Activated CD4-positive, alpha-beta T cell treated with anti-CD3 and anti-CD28 coated beads, Interleukin-2, amount 10 ng/mL, durations not matched to agents 7 days and 5 days (primary cell): Measurements from ENCODE around the gene TNFRSF18. TPM values are rescaled to one million over a fixed set of nuclear protein-coding genes. Genes with fewer than 3 reads are reported as not detected.
A peak's percentile ranks its signal among the peaks of the same experiment; 100 is the strongest.

Source experiments
- CTCF ChIA-PET: fragments of 350-600 bp; sonication (Branson Sonifier 250); formaldehyde crosslinking; loops from one replicate; lab custom pipeline; 2021; ENCODE audit warnings: antibody characterized with exemption; lab: Charles Lee
- POLR2A ChIA-PET: fragments of 350-600 bp; sonication (Branson Sonifier 250); formaldehyde crosslinking; loops from one replicate; lab custom pipeline; 2021; ENCODE audit warnings: antibody characterized with exemption; lab: Charles Lee
- DNase-seq: peaks from one replicate; pipeline ENCODE4 v3.0.0-alpha.2; 2020
- H3K27ac Mint-ChIP-seq: one replicate; pipeline ENCODE4 v1.8.0; 2021; ENCODE audit warnings: mild to moderate bottlenecking, moderate library complexity, mixed read lengths
- H3K27me3 Mint-ChIP-seq: one replicate; pipeline ENCODE4 v1.8.0; 2021; ENCODE audit warnings: mixed read lengths
- H3K36me3 Mint-ChIP-seq: one replicate; pipeline ENCODE4 v1.8.0; 2021; ENCODE audit warnings: low read depth, mixed read lengths
- H3K4me1 Mint-ChIP-seq: one replicate; pipeline ENCODE4 v1.8.0; 2021; ENCODE audit warnings: mixed read lengths
- H3K4me3 Mint-ChIP-seq: one replicate; pipeline ENCODE4 v1.8.0; 2021; ENCODE audit warnings: mild to moderate bottlenecking, moderate library complexity, mixed read lengths
- H3K9me3 Mint-ChIP-seq: one replicate; pipeline ENCODE4 v1.8.0; 2021; ENCODE audit warnings: mixed read lengths
- total RNA-seq, 2 experiments: library from RNA; stranded (reverse); gene quantifications; one replicate each; pipeline ENCODE4 v1.2.3, GENCODE V29; 2021

TNFRSF18 gene
- total RNA-seq, 2 experiments from 2014 or later: 26.0 to 33.9 TPM

DNA sequence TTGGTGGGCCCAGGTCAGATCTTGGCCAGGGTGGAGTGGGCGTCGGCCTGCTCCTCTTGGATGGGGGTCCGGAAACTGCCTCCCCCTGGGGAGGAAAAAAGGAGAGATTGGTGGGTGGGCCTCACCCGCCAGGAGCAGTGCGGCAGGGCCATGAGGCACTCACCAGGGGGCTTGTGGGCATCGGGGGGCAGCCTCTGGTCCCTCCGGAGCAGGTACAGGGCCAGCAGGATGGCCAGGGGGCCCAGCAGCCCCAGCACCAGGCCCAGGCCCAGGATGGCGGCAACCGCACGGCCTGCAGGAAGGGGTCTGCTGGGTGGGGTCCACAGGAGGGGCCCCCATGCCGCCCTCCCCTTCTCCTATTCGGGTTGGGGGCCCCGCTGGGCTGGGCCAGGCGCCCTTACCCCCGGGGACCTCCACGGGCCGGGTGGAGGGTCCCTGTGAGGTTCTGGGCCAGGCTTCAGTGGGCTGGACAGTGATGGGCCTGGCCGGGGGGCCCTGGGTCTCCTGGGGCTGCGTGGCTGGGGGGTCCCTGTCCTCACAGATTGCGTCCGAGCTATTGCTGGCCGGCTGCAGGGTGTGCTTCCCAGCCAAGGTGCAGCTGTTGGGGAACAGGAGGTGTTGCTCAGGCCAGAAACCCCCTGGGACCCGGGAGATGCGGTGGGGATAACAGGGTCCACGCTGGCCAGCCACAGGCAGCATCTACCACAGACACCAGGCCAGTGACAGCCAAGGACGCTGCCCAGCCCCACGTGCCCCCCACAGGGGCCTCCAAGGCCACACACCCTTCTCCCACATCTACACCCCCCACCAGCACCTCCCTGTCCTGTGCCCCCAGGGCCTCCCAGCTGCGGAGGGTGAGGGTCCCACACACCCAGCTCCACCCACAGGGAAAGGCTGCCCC is 5.4 kb upstream of the TNFRSF18 start:
- H3K27me3 Mint-ChIP-seq: no peaks in the 10 kb centered on the region
- peaks cover 4% of the 10 kb centered on the region for H3K36me3 Mint-ChIP-seq
- peaks cover 40% of the 10 kb centered on the region for H3K4me1 Mint-ChIP-seq
- POLR2A ChIA-PET: no interaction called here
- H3K27ac Mint-ChIP-seq: peak overlapping the region; percentile 64
- H3K9me3 Mint-ChIP-seq: no peaks in the 10 kb centered on the region
- peak overlapping the region; percentile 25 for H3K4me3 Mint-ChIP-seq
- CTCF ChIA-PET: interaction anchor here (1.0 kb wide), 1 partner anchor 148 kb away, joined by 3 read pairs; no protein-coding TSS in a partner anchor
- no peak for DNase-seq

- Mint-ChIP-seq H3K36me3 (no peaks in the 10 kb centered on the region), H3K4me3 (no peak overlapping the region), H3K9me3 (no peaks in the 10 kb centered on the region), H3K27me3 (no peaks in the 10 kb centered on the region), H3K4me1 (peaks cover 38% of the 10 kb centered on the region), H3K27ac (peak overlapping the region; percentile 73)
- no peak for DNase-seq
- ChIA-PET CTCF (interaction anchor here (1.2 to 1.4 kb wide), 3 partner anchors 8 to 178 kb away, joined by 3 to 4 read pairs (median 3); no protein-coding TSS in a partner anchor), POLR2A (no interaction called here)
Measured at GRCh38 chr1:1210726-1211540, 4.5 kb upstream of the TNFRSF18 start.

- Mint-ChIP-seq H3K4me3 (peak overlapping the region; percentile 62), H3K9me3 (no peaks in the 10 kb centered on the region), H3K36me3 (no peaks in the 10 kb centered on the region), H3K27ac (peak overlapping the region; percentile 93), H3K4me1 (peaks cover 26% of the 10 kb centered on the region), H3K27me3 (no peaks in the 10 kb centered on the region)
- POLR2A ChIA-PET: no interaction called here
- no peak for DNase-seq
- CTCF ChIA-PET: interaction anchor here (0.6 to 1.5 kb wide), 2 partner anchors 9 to 87 kb away, joined by 3 to 4 read pairs; no protein-coding TSS in a partner anchor
Measured at GRCh38 chr1:1208713-1209433, 2.5 kb upstream of the TNFRSF18 start.

DNA sequence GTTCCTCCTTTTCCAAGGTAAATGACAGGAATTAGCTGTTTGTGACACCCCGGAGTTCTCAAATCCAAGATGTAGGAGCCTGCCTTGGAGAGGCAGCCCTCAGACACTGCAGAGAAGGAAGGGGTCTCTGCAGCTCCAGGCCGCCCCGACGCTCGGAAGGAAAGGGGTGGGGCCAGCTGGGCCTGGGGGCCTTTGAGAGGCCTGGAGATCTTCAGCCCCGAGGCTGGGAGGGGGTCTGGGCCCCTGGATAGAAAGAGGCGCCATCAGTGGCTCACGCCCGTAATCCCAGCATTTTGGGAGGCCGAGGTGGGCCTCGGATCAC is 1.1 kb upstream of the TNFRSF18 start:
- no peaks in the 10 kb centered on the region for H3K27me3 Mint-ChIP-seq

GRCh38 chr1:1206966-1207531 is 657 bp upstream of the TNFRSF18 start:
- Mint-ChIP-seq H3K4me3 (peak overlapping the region; percentile 60), H3K9me3 (no peaks in the 10 kb centered on the region), H3K36me3 (no peaks in the 10 kb centered on the region), H3K4me1 (peaks cover 22% of the 10 kb centered on the region), H3K27ac (peak overlapping the region; percentile 72), H3K27me3 (no peaks in the 10 kb centered on the region)
- ChIA-PET POLR2A (no interaction called here), CTCF (interaction anchor here (1.6 kb wide), 1 partner anchor 13 kb away, joined by 3 read pairs; no protein-coding TSS in a partner anchor)
- no peak for DNase-seq

More for the DNA sequence above, 1.1 kb upstream of the TNFRSF18 start:
- POLR2A ChIA-PET: no interaction called here
- H3K4me3 Mint-ChIP-seq: no peak overlapping the region
- CTCF ChIA-PET: interaction anchor here (1.6 kb wide), 1 partner anchor 13 kb away, joined by 3 read pairs; no protein-coding TSS in a partner anchor
- H3K4me1 Mint-ChIP-seq: peaks cover 24% of the 10 kb centered on the region
- H3K36me3 Mint-ChIP-seq: no peaks in the 10 kb centered on the region
- H3K27ac Mint-ChIP-seq: peak overlapping the region; percentile 93
- no peaks in the 10 kb centered on the region for H3K9me3 Mint-ChIP-seq
- DNase-seq: no peak

DNA sequence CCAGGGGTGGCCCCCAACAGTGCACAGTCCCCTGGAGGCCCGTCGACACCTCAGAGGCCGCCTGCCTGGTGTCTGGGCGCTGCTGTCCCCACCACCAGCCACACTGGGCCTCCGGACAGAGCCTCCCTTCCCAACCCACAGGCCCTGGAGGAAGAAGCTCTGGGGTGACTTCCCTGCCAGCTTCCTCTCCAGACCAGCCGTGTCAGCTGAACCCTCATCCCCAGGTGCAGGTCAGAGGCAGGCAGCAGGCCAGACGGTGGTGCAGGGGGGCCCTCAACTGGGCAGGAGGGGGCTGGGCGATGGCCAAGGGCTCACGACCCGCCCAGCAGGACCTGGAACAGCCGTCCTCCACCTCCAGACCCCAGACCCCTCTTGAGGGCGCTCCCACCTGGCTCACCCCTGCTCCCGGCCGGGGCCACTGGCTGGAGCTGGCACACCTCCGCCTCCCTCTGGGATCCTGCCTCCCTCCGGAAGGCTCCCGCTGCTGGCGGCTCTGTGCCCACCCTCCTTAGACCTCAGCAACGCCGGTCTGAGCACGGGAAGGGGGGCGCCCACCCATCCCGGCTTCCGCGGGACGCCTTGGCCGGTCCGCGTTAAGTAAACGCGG is 520 bp downstream of the TNFRSF18 start:
- Mint-ChIP-seq H3K4me3 (peak overlapping the region; percentile 60), H3K27ac (no peak overlapping the region), H3K9me3 (no peaks in the 10 kb centered on the region), H3K36me3 (no peaks in the 10 kb centered on the region), H3K27me3 (no peaks in the 10 kb centered on the region), H3K4me1 (peaks cover 19% of the 10 kb centered on the region)
- ChIA-PET CTCF (interaction anchor here (0.6 to 1.8 kb wide), 5 partner anchors 9 to 83 kb away, joined by 3 to 6 read pairs (median 5); no protein-coding TSS in a partner anchor), POLR2A (no interaction called here)
- no peak for DNase-seq

DNA sequence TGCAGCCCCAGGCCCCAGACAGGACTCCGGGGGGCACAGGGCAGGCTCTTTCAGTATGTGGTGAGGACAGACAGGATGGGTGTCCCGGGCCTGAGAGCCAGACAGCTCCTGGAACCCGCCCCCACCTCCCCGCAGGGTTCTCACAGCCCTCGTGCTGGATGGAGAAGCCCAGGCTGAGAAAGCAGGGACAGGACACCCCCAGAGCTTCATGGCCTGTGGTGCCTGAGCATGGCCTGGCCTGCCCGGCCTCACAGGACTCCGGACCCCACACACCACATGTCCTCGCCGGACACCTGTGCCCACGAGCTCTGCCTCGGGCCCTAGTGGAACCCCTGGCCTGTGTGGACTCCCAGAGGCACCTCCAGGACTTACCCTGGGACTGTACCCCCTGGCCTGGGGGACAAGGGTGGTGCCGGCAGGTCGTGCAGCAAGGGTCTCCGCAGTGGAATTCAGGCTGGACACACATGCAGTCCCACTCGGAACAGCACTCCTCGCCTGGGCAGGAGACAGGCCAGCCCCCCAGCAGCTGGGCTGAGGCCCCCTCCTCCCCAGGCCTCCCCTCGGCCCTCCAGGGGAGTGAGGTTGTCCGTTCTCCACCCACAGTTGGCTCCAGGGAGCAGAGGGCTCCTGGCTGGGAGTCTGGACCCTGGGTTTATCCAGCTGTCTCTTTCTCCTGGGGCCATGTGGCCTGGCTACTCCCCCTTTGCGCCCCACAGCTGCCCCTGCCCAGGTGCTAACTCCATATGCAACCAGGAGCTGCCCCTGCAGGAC is 1.2 kb downstream of the TNFRSF18 start:
- Mint-ChIP-seq H3K27ac (no peak overlapping the region), H3K4me3 (peak overlapping the region; percentile 54), H3K36me3 (no peaks in the 10 kb centered on the region), H3K9me3 (no peaks in the 10 kb centered on the region), H3K27me3 (no peaks in the 10 kb centered on the region), H3K4me1 (peaks cover 23% of the 10 kb centered on the region)
- DNase-seq: no peak
- ChIA-PET POLR2A (no interaction called here), CTCF (interaction anchor here (1.0 to 1.8 kb wide), 5 partner anchors 9 to 141 kb away, joined by 3 to 6 read pairs (median 5); no protein-coding TSS in a partner anchor)

GRCh38 chr1:1204425-1204920 is 1.9 kb downstream of the TNFRSF18 start:
- ChIA-PET CTCF (interaction anchor here (0.9 to 1.8 kb wide), 4 partner anchors 8 to 140 kb away, joined by 3 to 6 read pairs (median 4); no protein-coding TSS in a partner anchor), POLR2A (no interaction called here)
- Mint-ChIP-seq H3K36me3 (no peaks in the 10 kb centered on the region), H3K9me3 (no peaks in the 10 kb centered on the region), H3K27me3 (no peaks in the 10 kb centered on the region), H3K27ac (no peak overlapping the region), H3K4me3 (no peak overlapping the region), H3K4me1 (peaks cover 25% of the 10 kb centered on the region)
- no peak for DNase-seq

DNA sequence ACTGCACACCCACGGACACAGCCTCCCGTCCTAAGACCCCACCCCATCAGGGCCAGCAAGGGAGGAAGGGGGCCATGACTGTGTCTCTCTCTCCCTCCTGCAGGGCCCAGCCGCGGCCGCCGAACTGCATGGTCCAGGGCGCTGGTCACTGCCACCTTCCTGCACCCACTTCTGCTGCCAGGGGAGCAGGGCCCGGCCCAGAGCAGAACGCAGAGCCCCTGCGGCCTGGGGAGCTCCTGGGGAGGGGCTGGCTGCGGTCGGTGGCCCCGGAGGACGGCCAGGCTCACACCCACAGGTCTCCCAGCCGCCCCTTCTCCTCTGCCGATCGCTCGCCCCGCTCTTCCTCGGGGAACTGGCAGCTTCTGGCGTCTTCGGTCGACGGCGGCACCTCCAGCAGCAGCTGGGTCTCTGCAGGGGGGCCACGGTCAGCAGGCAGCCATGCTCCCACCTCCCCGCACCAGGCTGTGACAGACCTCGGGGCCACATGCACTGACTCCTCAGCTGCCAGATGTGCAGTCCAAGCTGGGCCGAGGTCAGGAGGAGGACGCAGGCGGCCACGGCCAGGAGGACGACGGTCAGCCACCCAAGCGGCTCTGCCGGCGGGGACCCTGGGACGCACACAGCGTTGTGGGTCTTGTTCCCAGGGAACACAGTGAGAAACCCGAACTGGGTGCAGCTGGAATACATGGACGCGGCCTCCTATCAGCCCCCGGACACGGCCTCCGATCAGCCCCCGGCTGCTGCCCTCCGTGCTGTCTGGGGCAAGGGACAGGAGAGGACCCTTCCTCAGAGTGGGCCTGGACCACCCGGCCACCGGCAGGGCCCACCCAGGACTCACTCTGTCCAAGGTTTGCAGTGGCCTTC is 2.6 kb downstream of the TNFRSF18 start:
- Mint-ChIP-seq H3K27me3 (no peaks in the 10 kb centered on the region), H3K36me3 (no peaks in the 10 kb centered on the region), H3K9me3 (no peaks in the 10 kb centered on the region), H3K4me1 (peaks cover 22% of the 10 kb centered on the region), H3K27ac (no peak overlapping the region), H3K4me3 (no peak overlapping the region)
- DNase-seq: no peak
- ChIA-PET POLR2A (no interaction called here), CTCF (interaction anchor here (0.9 to 1.0 kb wide), 2 partner anchors 81 to 140 kb away, joined by 3 read pairs; no protein-coding TSS in a partner anchor)

DNA sequence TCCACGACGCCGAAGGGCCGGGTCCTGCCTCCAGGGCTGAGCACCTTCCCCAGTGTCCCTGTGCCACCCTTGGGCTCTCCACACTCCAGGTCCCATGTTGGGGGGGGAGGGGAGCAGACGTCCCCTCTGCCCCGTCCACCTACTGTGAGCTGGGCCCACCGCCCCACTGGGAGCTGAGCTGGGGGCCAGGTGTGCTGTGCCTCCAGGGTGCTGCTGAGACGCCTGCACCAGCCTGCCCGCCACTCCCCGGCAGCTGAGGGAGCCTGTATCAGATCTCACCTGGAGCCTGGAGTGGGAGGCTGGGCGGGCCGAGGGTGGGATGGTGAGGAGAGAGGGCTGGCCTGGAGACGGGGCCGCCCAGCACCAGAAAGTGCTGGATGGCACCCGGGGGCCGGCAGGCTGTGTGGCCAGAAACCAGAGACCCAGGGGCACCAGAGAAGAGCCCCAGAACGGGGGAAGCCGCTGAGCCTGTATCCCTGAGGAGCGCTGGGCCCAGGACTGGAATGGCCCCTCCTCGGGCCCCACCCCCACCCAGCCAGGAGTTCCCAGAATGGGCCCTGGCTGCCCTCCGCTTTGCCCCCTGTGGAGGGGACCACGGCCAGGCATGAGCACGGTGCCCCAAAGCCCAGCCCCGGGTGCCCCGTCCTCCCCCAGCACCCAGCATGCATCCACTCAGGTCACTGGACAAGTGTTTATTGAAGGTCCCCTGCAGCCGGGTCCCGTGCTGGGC is 3.4 kb downstream of the TNFRSF18 start:
- Mint-ChIP-seq H3K4me3 (no peak overlapping the region), H3K27me3 (no peaks in the 10 kb centered on the region), H3K36me3 (no peaks in the 10 kb centered on the region), H3K4me1 (peaks cover 17% of the 10 kb centered on the region), H3K9me3 (no peaks in the 10 kb centered on the region), H3K27ac (no peak overlapping the region)
- ChIA-PET CTCF (no interaction called here), POLR2A (no interaction called here)
- no peak for DNase-seq
